Neural cell (in vitro differentiated cells): Measurements from ENCODE around the gene CRYGN. TPM values are rescaled to one million over a fixed set of nuclear protein-coding genes. Genes with fewer than 3 reads are reported as not detected.

Experiments used
- H2AFZ ChIP-seq: fragments of 200-600, 300-800 bp; sonication (generic), shearing (Covaris generic); 2 replicates; pipeline ENCODE4 v1.6.0; 2014; ENCODE audit warnings: low read depth, mild to moderate bottlenecking, antibody characterized with exemption, low read length, moderate library complexity
- H3F3A ChIP-seq: fragments of 200-600 bp; shearing (Covaris generic); 2 replicates; pipeline ENCODE4 v1.6.1; 2016; ENCODE audit warnings: mild to moderate bottlenecking, moderate library complexity, mixed read lengths, antibody characterized with exemption, low read length; ENCODE audit not compliant: insufficient read depth, poor library complexity, severe bottlenecking
- H3K27ac ChIP-seq: fragments of 200-600, 300-800 bp; sonication (generic), shearing (Covaris generic); 2 replicates; pipeline ENCODE4 v1.5.1; 2014; ENCODE audit warnings: mild to moderate bottlenecking, low read length, moderate library complexity
- H3K27me3 ChIP-seq: fragments of 300-800, 200-600 bp; sonication (generic), shearing (Covaris generic); 2 replicates; pipeline ENCODE4 v1.6.0; 2014; ENCODE audit warnings: mild to moderate bottlenecking, low read depth, low read length, moderate library complexity; ENCODE audit not compliant: insufficient read depth
- H3K36me3 ChIP-seq: fragments of 300-800, 200-600 bp; sonication (generic), shearing (Covaris generic); 2 replicates; pipeline ENCODE4 v1.5.1; 2014; ENCODE audit warnings: mild to moderate bottlenecking, antibody characterized with exemption, low read length, moderate library complexity; ENCODE audit not compliant: insufficient read depth
- H3K4me2 ChIP-seq: fragments of 300-800, 200-600 bp; sonication (generic), shearing (Covaris generic); 2 replicates; pipeline ENCODE4 v1.6.0; 2014; ENCODE audit warnings: mild to moderate bottlenecking, low read length
- H3K4me3 ChIP-seq: fragments of 300-800, 200-600 bp; sonication (generic), shearing (Covaris generic); 2 replicates; pipeline ENCODE4 v1.5.1; 2014; ENCODE audit warnings: mild to moderate bottlenecking, low read length, moderate library complexity
- H3K79me2 ChIP-seq: fragments of 200-600 bp; shearing (Covaris generic); replicated peaks from 2 replicates; pipeline ENCODE4 v1.6.0; 2014; ENCODE audit warnings: mild to moderate bottlenecking, low read length, moderate library complexity; ENCODE audit not compliant: insufficient read depth
- H3K9ac ChIP-seq: fragments of 300-800, 200-600 bp; sonication (generic), shearing (Covaris generic); 2 replicates; pipeline ENCODE4 v1.6.1; 2016; ENCODE audit warnings: mild to moderate bottlenecking, low read length, mixed read lengths
- H3K9me2 ChIP-seq: fragments of 200-600 bp; shearing (Covaris generic); 2 replicates; pipeline ENCODE4 v1.6.1; 2016; ENCODE audit warnings: mild to moderate bottlenecking, low read length, mixed read lengths; ENCODE audit not compliant: insufficient read depth
- H3K9me3 ChIP-seq: fragments of 200-600, 300-800 bp; sonication (generic), shearing (Covaris generic); 2 replicates; pipeline ENCODE4 v1.6.1; 2016; ENCODE audit warnings: mild to moderate bottlenecking, mixed run types, low read length, moderate library complexity, mixed read lengths
- H4K20me1 ChIP-seq: fragments of 200-600 bp; shearing (Covaris generic); 2 replicates; pipeline ENCODE4 v1.6.1; 2016; ENCODE audit warnings: mild to moderate bottlenecking, mixed run types; ENCODE audit not compliant: insufficient read depth
- CTCF ChIP-seq: fragments of 450-650 bp; IDR thresholded peaks from 2 replicates; pipeline ENCODE4 v1.5.1; 2014; ENCODE audit warnings: antibody characterized with exemption, mild to moderate bottlenecking, moderate library complexity; ENCODE audit not compliant: poor library complexity, severe bottlenecking
- EP300 ChIP-seq: fragments of 450-650 bp; conservative IDR thresholded peaks from 2 replicates; pipeline ENCODE4 v1.6.1; 2014; ENCODE audit warnings: antibody characterized with exemption, mild to moderate bottlenecking, moderate library complexity; ENCODE audit not compliant: poor library complexity, severe bottlenecking
- EZH2 ChIP-seq: fragments of 200-600, 300-800 bp; shearing (Covaris generic), sonication (generic); IDR thresholded peaks from 2 replicates; pipeline ENCODE4 v1.6.1; 2014; ENCODE audit warnings: antibody characterized with exemption, low read length, borderline replicate concordance, mild to moderate bottlenecking; ENCODE audit not compliant: insufficient read depth, poor library complexity, severe bottlenecking
- MXI1 ChIP-seq: fragments of 450-650 bp; conservative IDR thresholded peaks from 2 replicates; pipeline ENCODE4 v1.6.1; 2014; ENCODE audit warnings: antibody characterized with exemption, mild to moderate bottlenecking; ENCODE audit not compliant: poor library complexity, severe bottlenecking
- POLR2AphosphoS5 ChIP-seq: IDR thresholded peaks from 2 replicates; pipeline ENCODE4 v1.6.1; 2012
- RAD21 ChIP-seq: fragments of 450-650 bp; conservative IDR thresholded peaks from 2 replicates; pipeline ENCODE4 v1.6.1; 2014; ENCODE audit warnings: antibody characterized with exemption, mild to moderate bottlenecking, moderate library complexity
- SMC3 ChIP-seq: fragments of 450-650 bp; conservative IDR thresholded peaks from 2 replicates; pipeline ENCODE4 v1.6.1; 2014; ENCODE audit warnings: antibody characterized with exemption, mild to moderate bottlenecking, moderate library complexity; ENCODE audit not compliant: poor library complexity
- TAF1 ChIP-seq: IDR thresholded peaks from 2 replicates; pipeline ENCODE4 v1.6.1; 2012; ENCODE audit warnings: low read depth
- polyA plus RNA-seq: library from polyadenylated mRNA; depleted of rRNA; stranded (reverse); fragments of >200 nt; gene quantifications from 2 replicates; pipeline ENCODE4 v1.2.3, GENCODE V29; 2014
- TF ChIP-seq, protein P1 (sequence below): IDR thresholded peaks from 2 replicates; pipeline ENCODE4 v1.6.1; 2012; ENCODE audit warnings: borderline replicate concordance

Gene CRYGN
- polyA plus RNA-seq, 1 donor from 2014 or later = not detected

- Histone ChIP-seq H3F3A (no peaks in the 10 kb centered on the region), H3K27ac (no peak overlapping the region), H2AFZ (no peak overlapping the region), H3K9me2 (no peaks in the 10 kb centered on the region), H3K79me2 (no peaks in the 10 kb centered on the region), H4K20me1 (no peaks in the 10 kb centered on the region), H3K9me3 (no peaks in the 10 kb centered on the region), H3K36me3 (no peaks in the 10 kb centered on the region), H3K4me2 (no peak overlapping the region), H3K27me3 (peaks cover 19% of the 10 kb centered on the region), H3K4me3 (no peak overlapping the region), H3K9ac (no peak overlapping the region)
- TF ChIP-seq EP300 (no peak), TAF1 (no peak), MXI1 (no peak), EZH2 (no peak), CTCF (no peak), SMC3 (no peak), RAD21 (no peak), POLR2AphosphoS5 (no peak)
- TF ChIP-seq, protein P1, sequence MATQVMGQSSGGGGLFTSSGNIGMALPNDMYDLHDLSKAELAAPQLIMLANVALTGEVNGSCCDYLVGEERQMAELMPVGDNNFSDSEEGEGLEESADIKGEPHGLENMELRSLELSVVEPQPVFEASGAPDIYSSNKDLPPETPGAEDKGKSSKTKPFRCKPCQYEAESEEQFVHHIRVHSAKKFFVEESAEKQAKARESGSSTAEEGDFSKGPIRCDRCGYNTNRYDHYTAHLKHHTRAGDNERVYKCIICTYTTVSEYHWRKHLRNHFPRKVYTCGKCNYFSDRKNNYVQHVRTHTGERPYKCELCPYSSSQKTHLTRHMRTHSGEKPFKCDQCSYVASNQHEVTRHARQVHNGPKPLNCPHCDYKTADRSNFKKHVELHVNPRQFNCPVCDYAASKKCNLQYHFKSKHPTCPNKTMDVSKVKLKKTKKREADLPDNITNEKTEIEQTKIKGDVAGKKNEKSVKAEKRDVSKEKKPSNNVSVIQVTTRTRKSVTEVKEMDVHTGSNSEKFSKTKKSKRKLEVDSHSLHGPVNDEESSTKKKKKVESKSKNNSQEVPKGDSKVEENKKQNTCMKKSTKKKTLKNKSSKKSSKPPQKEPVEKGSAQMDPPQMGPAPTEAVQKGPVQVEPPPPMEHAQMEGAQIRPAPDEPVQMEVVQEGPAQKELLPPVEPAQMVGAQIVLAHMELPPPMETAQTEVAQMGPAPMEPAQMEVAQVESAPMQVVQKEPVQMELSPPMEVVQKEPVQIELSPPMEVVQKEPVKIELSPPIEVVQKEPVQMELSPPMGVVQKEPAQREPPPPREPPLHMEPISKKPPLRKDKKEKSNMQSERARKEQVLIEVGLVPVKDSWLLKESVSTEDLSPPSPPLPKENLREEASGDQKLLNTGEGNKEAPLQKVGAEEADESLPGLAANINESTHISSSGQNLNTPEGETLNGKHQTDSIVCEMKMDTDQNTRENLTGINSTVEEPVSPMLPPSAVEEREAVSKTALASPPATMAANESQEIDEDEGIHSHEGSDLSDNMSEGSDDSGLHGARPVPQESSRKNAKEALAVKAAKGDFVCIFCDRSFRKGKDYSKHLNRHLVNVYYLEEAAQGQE = no peak
These were observed 60.3 kb downstream of the CRYGN start for GRCh38 chr7:151379534-151380198.

- no peak overlapping the region for H3K27ac ChIP-seq
- no peaks in the 10 kb centered on the region for H3K9me2 ChIP-seq
- peaks cover 19% of the 10 kb centered on the region for H3K27me3 ChIP-seq
- no peaks in the 10 kb centered on the region for H3K9me3 ChIP-seq
- H3K36me3 ChIP-seq = no peaks in the 10 kb centered on the region
- H3K79me2 ChIP-seq = no peaks in the 10 kb centered on the region
- no peaks in the 10 kb centered on the region for H3F3A ChIP-seq
- H3K4me3 ChIP-seq = no peak overlapping the region
- no peak overlapping the region for H3K9ac ChIP-seq
- TF ChIP-seq, protein P1 = no peak
- TF ChIP-seq MXI1 (no peak), SMC3 (no peak), TAF1 (no peak), CTCF (no peak), EP300 (no peak), POLR2AphosphoS5 (no peak), RAD21 (no peak), EZH2 (no peak)
- no peaks in the 10 kb centered on the region for H4K20me1 ChIP-seq
- H3K4me2 ChIP-seq = no peak overlapping the region
- H2AFZ ChIP-seq = no peak overlapping the region
These were observed 60.8 kb downstream of the CRYGN start for GRCh38 chr7:151379193-151379520.
